Skeletal muscle satellite cell (primary cell): ENCODE data around the gene CCNA2.
A peak's percentile ranks its signal among the peaks of the same experiment; 100 is the strongest.

Experiments used
- H3K27me3 ChIP-seq: 2 replicates; pipeline ENCODE4 v1.7.0; 2013; ENCODE audit warnings: low read length; ENCODE audit not compliant: control insufficient read depth, insufficient read depth
- H3K36me3 ChIP-seq: 2 replicates; pipeline ENCODE4 v1.7.0; 2013; ENCODE audit warnings: mild to moderate bottlenecking, control low read depth, low read length; ENCODE audit not compliant: insufficient read depth
- H3K4me1 ChIP-seq: 2 replicates; pipeline ENCODE4 v1.7.0; 2013; ENCODE audit warnings: low read length; ENCODE audit not compliant: control insufficient read depth, insufficient read depth
- H3K4me2 ChIP-seq: 2 replicates; pipeline ENCODE4 v1.7.0; 2013; ENCODE audit warnings: mild to moderate bottlenecking, low read length
- H3K4me3 ChIP-seq: 2 replicates; pipeline ENCODE4 v1.7.0; 2013; ENCODE audit warnings: low read length
- H3K9ac ChIP-seq: 2 replicates; pipeline ENCODE4 v1.7.0; 2013; ENCODE audit warnings: mild to moderate bottlenecking, low read depth, low read length, moderate library complexity
- H3K9me3 ChIP-seq: replicated peaks from 2 replicates; pipeline ENCODE4 v1.7.0; 2013; ENCODE audit warnings: mild to moderate bottlenecking, control low read depth, low read length

CCNA2 gene

DNA sequence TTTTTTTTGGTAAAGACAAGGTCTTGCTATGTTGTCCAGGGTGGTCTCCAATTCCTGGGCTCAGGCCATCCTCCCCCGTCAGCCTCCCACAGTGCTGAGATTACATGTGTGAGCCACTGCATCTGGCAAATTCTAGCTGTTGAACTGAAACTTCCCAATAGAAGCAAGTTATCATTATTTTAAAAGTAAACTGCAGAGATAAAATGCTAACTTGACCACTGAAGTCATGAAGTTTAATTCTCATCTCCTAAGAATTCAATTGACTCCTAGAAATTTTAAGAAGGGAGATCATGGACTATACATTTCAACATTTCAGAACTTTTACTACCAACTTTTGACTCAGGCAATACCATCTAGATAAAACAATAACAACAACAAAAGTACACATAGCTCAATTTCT lies 34.2 kb downstream of the CCNA2 start:
- H3K27me3 ChIP-seq = no peaks in the 10 kb centered on the region
- no peaks in the 10 kb centered on the region for H3K9me3 ChIP-seq
- peak overlapping the region; percentile 24 for H3K4me3 ChIP-seq
- H3K36me3 ChIP-seq = no peaks in the 10 kb centered on the region
- H3K4me2 ChIP-seq = peak overlapping the region; percentile 49
- H3K9ac ChIP-seq = peak overlapping the region; percentile 68
- peaks cover 71% of the 10 kb centered on the region for H3K4me1 ChIP-seq

- Histone ChIP-seq H3K9ac (peak overlapping the region; percentile 68), H3K4me1 (peaks cover 74% of the 10 kb centered on the region), H3K27me3 (no peaks in the 10 kb centered on the region), H3K36me3 (no peaks in the 10 kb centered on the region), H3K4me3 (no peak overlapping the region), H3K9me3 (no peaks in the 10 kb centered on the region), H3K4me2 (peak overlapping the region; percentile 49)
Observed at GRCh38 chr4:121788896-121789295, 34.8 kb downstream of the CCNA2 start.

DNA sequence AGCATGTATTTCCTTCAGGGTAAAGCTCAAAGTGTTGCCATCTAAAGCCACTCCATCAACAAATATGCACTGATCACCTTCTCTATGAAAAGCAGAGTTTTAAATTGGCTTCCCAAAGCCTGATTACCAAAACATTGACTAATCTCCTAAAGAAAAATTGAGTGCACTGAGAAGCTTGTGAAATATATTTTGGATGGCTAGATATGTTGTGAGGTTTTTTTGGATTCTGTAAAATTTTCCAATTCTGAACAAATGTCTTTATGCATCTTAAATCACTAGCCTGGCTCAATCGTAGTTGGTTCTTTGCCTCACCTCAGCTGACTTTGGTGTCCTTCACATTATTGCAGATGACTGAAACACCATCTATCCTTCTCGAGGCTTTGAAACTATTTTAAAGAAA lies 37.5 kb downstream of the CCNA2 start:
- H3K9ac ChIP-seq = peak overlapping the region; percentile 86
- no peaks in the 10 kb centered on the region for H3K9me3 ChIP-seq
- no peaks in the 10 kb centered on the region for H3K27me3 ChIP-seq
- H3K4me3 ChIP-seq = no peak overlapping the region
- peaks cover 70% of the 10 kb centered on the region for H3K4me1 ChIP-seq
- H3K4me2 ChIP-seq = no peak overlapping the region
- H3K36me3 ChIP-seq = no peaks in the 10 kb centered on the region

GRCh38 chr4:121785479-121785878 lies 38.2 kb downstream of the CCNA2 start:
- H3K9me3 ChIP-seq = no peaks in the 10 kb centered on the region
- peaks cover 62% of the 10 kb centered on the region for H3K4me1 ChIP-seq
- no peaks in the 10 kb centered on the region for H3K27me3 ChIP-seq
- H3K9ac ChIP-seq = peak overlapping the region; percentile 86
- H3K36me3 ChIP-seq = no peaks in the 10 kb centered on the region
- H3K4me2 ChIP-seq = peak overlapping the region; percentile 77
- peak overlapping the region; percentile 59 for H3K4me3 ChIP-seq

- H3K4me2 ChIP-seq = peak overlapping the region; percentile 77
- peaks cover 58% of the 10 kb centered on the region for H3K4me1 ChIP-seq
- H3K27me3 ChIP-seq = no peaks in the 10 kb centered on the region
- H3K4me3 ChIP-seq = peak overlapping the region; percentile 59
- no peaks in the 10 kb centered on the region for H3K36me3 ChIP-seq
- H3K9me3 ChIP-seq = no peaks in the 10 kb centered on the region
- H3K9ac ChIP-seq = peak overlapping the region; percentile 86
Observed at GRCh38 chr4:121784975-121785374, 38.7 kb downstream of the CCNA2 start.

GRCh38 chr4:121784401-121784800 lies 39.3 kb downstream of the CCNA2 start:
- no peaks in the 10 kb centered on the region for H3K36me3 ChIP-seq
- H3K9ac ChIP-seq = peak overlapping the region; percentile 79
- no peaks in the 10 kb centered on the region for H3K9me3 ChIP-seq
- peak overlapping the region; percentile 44 for H3K4me3 ChIP-seq
- H3K27me3 ChIP-seq = no peaks in the 10 kb centered on the region
- H3K4me2 ChIP-seq = peak overlapping the region; percentile 60
- peaks cover 58% of the 10 kb centered on the region for H3K4me1 ChIP-seq

- Histone ChIP-seq H3K4me3 (no peak overlapping the region), H3K27me3 (no peaks in the 10 kb centered on the region), H3K9me3 (no peaks in the 10 kb centered on the region), H3K9ac (no peak overlapping the region), H3K36me3 (no peaks in the 10 kb centered on the region), H3K4me1 (peaks cover 58% of the 10 kb centered on the region), H3K4me2 (no peak overlapping the region)
Observed at GRCh38 chr4:121783210-121783609, 40.5 kb downstream of the CCNA2 start.

DNA sequence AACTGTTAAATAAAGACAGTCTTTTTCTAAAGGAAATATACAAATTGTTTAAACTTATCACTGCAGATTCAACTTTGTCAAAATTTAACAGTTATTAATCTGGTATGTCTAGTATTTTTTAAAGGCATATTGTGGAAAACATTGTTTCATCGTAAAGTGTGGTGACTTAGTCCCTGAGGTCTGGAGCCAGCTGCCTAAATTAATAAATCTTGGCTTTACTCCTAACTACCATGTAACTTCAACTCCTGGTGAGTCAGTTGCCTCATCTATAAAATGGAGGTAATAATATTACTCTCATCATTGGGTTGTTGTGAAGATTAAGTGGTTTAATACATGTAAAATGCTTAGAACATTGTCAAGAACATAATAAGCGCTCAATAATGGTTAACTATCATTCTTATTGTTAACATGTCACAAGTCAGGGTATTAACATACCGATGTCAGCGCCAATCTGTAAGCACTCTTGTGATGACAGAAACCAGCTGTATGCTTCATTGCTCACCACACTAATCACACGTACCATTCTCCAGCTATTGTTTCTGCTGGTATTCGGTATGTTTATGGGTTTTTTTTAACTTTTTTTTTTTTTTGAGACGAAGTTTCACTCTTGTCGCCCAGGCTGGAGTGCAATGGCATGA lies 44.6 kb downstream of the CCNA2 start:
- peak overlapping the region; percentile 53 for H3K4me2 ChIP-seq
- no peaks in the 10 kb centered on the region for H3K9me3 ChIP-seq
- H3K9ac ChIP-seq = no peak overlapping the region
- H3K36me3 ChIP-seq = no peaks in the 10 kb centered on the region
- no peak overlapping the region for H3K4me3 ChIP-seq
- H3K4me1 ChIP-seq = peaks cover 47% of the 10 kb centered on the region
- H3K27me3 ChIP-seq = no peaks in the 10 kb centered on the region

DNA sequence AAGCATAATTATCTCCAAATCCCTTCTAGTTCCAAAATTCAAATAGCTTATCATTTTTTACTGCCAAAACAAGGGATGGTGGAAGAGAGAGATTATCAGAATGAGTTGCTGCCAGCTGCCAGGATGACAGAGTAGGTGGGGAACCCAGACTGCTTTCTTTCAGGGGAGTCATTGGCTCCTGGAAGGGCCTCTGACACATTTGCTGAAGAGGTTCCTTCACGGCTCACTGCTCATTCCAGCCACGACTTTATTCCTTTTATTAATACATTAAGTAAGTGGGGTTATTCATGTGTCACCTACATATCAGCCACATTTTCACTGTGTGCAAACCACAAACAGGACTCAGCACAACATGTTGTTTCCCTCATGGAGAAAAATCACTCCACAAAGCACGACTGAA lies 46.1 kb downstream of the CCNA2 start:
- no peaks in the 10 kb centered on the region for H3K27me3 ChIP-seq
- peaks cover 42% of the 10 kb centered on the region for H3K4me1 ChIP-seq
- no peaks in the 10 kb centered on the region for H3K9me3 ChIP-seq
- peak overlapping the region; percentile 10 for H3K4me2 ChIP-seq
- H3K4me3 ChIP-seq = no peak overlapping the region
- H3K9ac ChIP-seq = peak overlapping the region; percentile 5
- H3K36me3 ChIP-seq = no peaks in the 10 kb centered on the region

DNA sequence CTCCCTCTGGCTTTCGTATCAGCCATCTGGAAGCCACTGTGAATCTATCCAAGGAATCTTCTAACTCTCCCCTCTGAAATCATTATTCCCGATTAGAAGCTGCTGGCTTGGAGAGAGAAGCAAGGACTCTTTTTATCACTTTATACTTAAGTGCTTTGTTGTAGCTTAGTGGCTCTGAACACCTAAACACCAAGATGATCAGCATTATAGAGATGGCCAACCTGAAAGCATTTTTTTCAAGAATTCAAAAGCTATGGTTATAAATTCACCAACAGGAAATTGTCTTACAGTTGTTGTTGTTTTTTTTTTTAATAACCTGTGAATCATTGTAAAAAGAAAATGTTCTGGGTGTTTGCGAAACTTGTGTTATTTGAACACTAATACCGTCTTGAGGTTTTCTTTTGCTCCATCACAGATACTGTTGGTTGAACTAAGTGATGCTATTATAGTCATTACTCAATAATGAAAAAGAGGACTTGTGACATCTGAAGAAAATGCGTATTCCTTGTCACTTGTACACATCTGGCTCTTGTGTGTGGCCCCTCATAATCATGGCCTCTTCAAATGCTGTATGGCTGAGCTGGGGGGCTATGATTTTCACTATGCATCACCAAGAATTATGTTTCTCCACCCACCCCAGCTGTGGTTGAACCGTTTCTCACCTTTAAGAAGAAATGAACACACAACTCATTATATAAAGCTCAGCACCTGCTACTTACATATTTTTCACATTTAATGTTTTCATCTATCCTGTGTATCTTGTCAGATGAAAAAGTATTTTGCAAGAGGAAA lies 46.9 kb downstream of the CCNA2 start:
- Histone ChIP-seq H3K27me3 (no peaks in the 10 kb centered on the region), H3K36me3 (no peaks in the 10 kb centered on the region), H3K4me1 (peaks cover 42% of the 10 kb centered on the region), H3K4me3 (no peak overlapping the region), H3K9ac (no peak overlapping the region), H3K4me2 (peak overlapping the region; percentile 2), H3K9me3 (no peaks in the 10 kb centered on the region)

- no peak overlapping the region for H3K4me3 ChIP-seq
- peaks cover 30% of the 10 kb centered on the region for H3K4me1 ChIP-seq
- H3K27me3 ChIP-seq = no peaks in the 10 kb centered on the region
- no peaks in the 10 kb centered on the region for H3K9me3 ChIP-seq
- H3K4me2 ChIP-seq = no peak overlapping the region
- H3K36me3 ChIP-seq = no peaks in the 10 kb centered on the region
- no peak overlapping the region for H3K9ac ChIP-seq
Observed at GRCh38 chr4:121773883-121774282, 49.8 kb downstream of the CCNA2 start.

- Histone ChIP-seq H3K36me3 (no peaks in the 10 kb centered on the region), H3K9me3 (no peaks in the 10 kb centered on the region), H3K27me3 (no peaks in the 10 kb centered on the region), H3K4me2 (no peak overlapping the region), H3K4me3 (no peak overlapping the region), H3K9ac (no peak overlapping the region), H3K4me1 (peaks cover 10% of the 10 kb centered on the region)
Observed at GRCh38 chr4:121771869-121772268, 51.8 kb downstream of the CCNA2 start.
